LNCaP clone FGC (cell line): ENCODE results near the gene TNNI2.

Experiments used
- DNase-seq: peaks from one replicate; pipeline ENCODE4 v3.0.0-alpha.2; 2011; ENCODE audit warnings: low read depth
- H3K4me3 ChIP-seq: 2 replicates; pipeline ENCODE4 v1.5.1; 2011; ENCODE audit warnings: mild to moderate bottlenecking, low read depth, low read length, control low read depth
- CTCF ChIP-seq: IDR thresholded peaks from 2 replicates; pipeline ENCODE4 v1.5.1; 2012; ENCODE audit warnings: mild to moderate bottlenecking; ENCODE audit not compliant: control insufficient read depth, insufficient read depth; ENCODE audit errors: extremely low read depth

Gene TNNI2

DNA sequence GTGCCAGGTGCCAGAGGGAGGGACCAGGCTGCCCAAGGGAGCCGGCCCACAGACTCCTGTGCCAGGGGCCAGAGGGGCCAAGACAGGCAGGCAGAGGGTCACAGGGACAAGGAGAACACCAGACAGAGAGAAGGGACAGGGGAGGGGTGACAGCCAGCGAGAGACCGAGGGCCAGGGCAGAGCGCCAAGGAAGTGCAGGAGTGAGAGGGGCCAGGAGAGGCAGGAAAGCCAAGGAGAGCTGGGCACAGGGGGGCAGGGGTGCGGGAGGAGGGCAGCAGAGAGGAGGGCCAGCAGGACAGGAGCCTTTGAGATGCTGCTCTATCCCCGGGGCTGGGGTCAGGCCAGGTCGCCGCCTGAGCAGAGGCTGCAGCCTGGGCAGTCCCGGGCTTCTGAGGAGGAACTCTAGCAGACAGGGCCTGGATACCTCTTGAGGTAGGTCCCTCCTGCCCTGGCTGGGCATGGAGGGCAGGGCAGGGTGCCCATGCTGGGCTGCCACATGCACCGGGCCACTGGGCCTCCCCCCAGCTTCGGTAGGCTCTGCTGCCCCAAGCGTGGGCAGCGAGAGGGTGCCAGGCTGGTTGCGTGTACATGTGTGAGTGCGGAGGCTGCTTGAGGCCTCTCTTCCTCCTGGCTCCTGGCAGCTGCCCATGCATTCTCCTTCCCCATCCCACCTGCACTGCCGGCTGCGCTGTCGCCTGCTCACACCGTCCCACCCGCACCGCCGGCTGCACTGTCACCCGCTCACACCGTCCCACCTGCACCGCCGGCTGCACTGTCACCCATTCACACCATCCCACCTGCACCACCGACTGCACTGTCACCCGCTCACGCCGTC is 26.3 kb downstream of the TNNI2 start:
- no peak for TF ChIP-seq CTCF
- H3K4me3 ChIP-seq, result no peak overlapping the region
- DNase-seq, result no peak

DNA sequence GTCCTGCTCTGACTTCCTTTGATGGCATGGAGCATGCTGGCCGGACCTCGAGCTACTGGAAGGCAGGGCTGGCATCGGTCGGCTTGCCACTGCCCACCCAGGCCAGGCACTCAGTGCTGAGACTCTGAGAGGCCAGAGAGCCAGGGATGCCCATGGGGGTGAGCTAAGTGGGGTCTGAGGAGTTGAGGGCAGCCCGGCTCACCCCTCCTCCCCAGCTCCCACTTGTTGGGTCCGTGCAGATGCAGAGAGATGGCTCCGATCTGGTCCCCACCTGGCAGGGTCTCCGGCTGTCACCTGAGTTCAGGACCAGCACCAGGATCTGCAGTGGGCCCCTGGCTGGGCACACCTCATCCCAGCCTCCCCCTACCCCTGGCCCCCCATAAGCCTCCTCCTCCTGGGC is 27.4 kb downstream of the TNNI2 start:
- DNase-seq, result no peak
- no peak for TF ChIP-seq CTCF
- H3K4me3 ChIP-seq, result no peak overlapping the region

- no peak for DNase-seq
Measured at GRCh38 chr11:1866776-1867175, 28.0 kb downstream of the TNNI2 start.

GRCh38 chr11:1867381-1867780 is 28.6 kb downstream of the TNNI2 start:
- H3K4me3 ChIP-seq, result no peak overlapping the region
- no peak for TF ChIP-seq CTCF
- DNase-seq, result no peak

More at GRCh38 chr11:1866776-1867175, 28.0 kb downstream of the TNNI2 start:
- TF ChIP-seq CTCF, result no peak
- no peak overlapping the region for H3K4me3 ChIP-seq

GRCh38 chr11:1868056-1868635 is 29.4 kb downstream of the TNNI2 start:
- no peak for DNase-seq
- no peak for TF ChIP-seq CTCF
- H3K4me3 ChIP-seq, result no peak overlapping the region

- DNase-seq, result no peak
- no peak for TF ChIP-seq CTCF
- no peak overlapping the region for H3K4me3 ChIP-seq
Measured at GRCh38 chr11:1868636-1869291, 30.0 kb downstream of the TNNI2 start.
